WI38 (cell line): Measurements from ENCODE around the gene CMTM3.

Experiments used
- H3K4me3 ChIP-seq: 2 replicates; pipeline ENCODE4 v1.5.1; 2011; ENCODE audit warnings: low read depth, mild to moderate bottlenecking, control low read depth, low read length
- CTCF ChIP-seq: IDR thresholded peaks from 2 replicates; pipeline ENCODE4 v1.5.1; 2012; ENCODE audit warnings: low read depth, mild to moderate bottlenecking, control low read depth, low read length

CMTM3 gene

DNA sequence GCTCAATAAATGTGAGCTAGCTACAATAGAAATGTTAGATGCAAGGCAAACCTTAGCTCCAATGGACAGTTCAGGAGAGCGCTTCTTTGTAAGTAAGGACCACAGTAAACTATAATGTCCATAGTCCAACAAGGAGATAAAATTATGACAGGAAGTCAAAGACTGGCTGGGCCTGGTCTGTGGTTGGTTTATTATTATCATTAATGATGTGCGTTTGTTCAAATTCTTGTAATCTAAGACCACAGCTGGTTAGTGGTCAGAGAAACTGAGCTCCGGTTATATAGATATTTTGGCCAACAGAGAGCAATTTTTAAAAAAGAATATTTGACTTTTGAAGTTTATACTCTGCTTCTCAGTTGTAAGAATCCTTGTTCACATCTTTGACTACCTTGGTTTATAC, 30.0 kb upstream of the CMTM3 start:
- no peak overlapping the region for H3K4me3 ChIP-seq
- TF ChIP-seq CTCF, result no peak

DNA sequence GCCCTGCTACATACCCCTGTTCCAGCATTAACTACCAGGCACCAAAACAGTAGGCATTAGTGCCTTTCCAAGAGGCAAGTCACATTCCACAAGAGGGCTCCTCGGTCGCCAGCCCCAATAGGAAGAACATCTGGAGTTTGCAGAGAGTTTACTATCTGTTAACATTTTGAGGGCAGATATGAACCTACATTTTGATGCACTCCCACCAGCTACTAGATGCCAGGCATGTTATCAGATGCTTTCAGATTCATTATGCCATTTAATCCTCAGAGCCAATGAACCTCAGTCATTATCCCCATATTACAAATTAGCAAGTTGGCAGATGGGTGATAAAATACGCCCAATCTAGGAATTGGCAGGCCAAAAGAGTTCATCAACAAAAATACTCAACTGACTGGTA, 29.4 kb upstream of the CMTM3 start:
- TF ChIP-seq CTCF, result no peak

DNA sequence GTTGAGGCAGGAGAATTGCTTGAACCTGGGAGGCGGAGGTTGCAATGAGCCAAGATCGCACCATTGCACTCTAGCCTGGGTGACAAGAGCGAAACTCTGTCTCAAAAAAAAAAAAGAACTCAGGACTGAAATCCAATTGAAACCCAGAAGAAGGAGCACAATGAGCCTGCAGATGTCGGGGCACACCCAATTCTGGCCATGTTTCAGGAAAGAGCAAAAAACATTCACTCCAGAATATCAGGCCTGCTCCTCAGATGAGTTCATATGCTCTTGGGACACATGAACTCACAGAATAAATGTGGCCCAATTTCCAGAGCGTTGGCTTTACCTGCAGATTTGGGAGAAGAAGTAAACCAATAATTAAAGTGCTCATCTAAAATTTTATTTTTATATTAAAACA, 28.2 kb upstream of the CMTM3 start:
- TF ChIP-seq CTCF, result no peak

More for the DNA sequence above, 29.4 kb upstream of the CMTM3 start:
- H3K4me3 ChIP-seq, result no peak overlapping the region

DNA sequence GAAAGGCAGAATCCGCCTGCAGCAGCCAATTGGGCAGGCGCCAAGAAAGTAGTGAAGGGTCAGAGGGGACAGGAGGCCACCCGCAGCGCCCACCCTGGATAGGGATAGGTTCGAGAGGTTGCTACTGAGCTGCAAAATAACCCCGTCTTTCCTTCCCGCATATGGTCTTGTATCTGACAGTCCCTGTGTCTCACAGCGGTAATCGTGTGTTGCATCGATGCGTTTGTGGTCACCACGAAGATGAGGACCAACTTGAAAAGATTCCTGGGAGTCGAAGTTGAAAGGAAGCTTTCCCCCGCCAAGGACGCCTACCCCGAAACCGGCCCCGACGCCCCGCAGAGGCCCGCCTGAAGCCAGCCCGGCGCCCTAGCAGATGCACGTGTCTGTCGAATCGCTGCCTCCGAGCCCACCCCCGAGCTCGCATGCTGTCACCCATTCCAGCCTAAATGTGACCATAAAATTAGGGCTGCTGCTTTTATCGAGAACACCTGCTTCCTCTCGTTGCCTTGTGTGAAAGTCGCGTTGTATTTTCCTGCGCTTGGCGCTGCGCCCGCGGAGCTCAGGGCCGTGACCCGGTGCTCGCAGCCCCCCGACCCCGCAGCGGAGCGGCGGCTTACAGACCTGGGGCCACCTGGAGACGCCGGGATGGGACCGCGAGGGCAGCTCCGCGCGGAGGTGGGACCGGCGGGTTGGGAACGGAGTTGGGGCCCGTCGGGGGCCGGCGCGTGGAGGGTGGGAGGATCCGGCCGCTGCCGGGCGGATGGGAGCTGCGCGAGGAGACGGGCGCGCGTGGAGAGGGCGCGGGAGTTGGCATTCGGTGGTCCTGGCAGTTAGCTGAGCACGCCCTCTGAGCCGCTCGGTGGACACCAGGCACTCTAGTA, 25.6 kb upstream of the CMTM3 start, which contains the start of gene CMTM2:
CMTM2 (plus strand) TSS at position 813 of the 881 bp plus-strand sequence. CDS start 145 bp downstream, outside the sequence.
- no peak for TF ChIP-seq CTCF
- H3K4me3 ChIP-seq, result no peak within 1 kb of the TSS

More for the DNA sequence above, 28.2 kb upstream of the CMTM3 start:
- no peak overlapping the region for H3K4me3 ChIP-seq

- H3K4me3 ChIP-seq, result no peak overlapping the region
- TF ChIP-seq CTCF, result 0 out of 2 replicates have a peak, but pooled peaks have one; percentile 11
Measured at GRCh38 chr16:66580605-66581209, 23.8 kb upstream of the CMTM3 start.

- H3K4me3 ChIP-seq, result no peak overlapping the region
- TF ChIP-seq CTCF, result no peak
Measured at GRCh38 chr16:66581246-66581952, 23.1 kb upstream of the CMTM3 start.
